ENCODE results near the gene ADAM21. TPM values are rescaled to one million over a fixed set of nuclear protein-coding genes. Genes with fewer than 3 reads are reported as not detected.
"Not testable (repeated sequence)": the region's sequence is repeated elsewhere in the genome, so short reads cannot be mapped to it uniquely, and the experiment has no call there.

The ADAM21 gene
- 0.18 and 0.25 TPM in 2 replicates for total RNA-seq (ENCODE audit: low replicate concordance)

GRCh38 chr14:70451874-70452273 lies at the start of gene ADAM21:
Gene ADAM21, plus strand, starts transcription at chr14:70452174. Its CDS starts 5,326 bp downstream, at chr14:70457500.
- no peak for DNase-seq (ENCODE audit: low read depth)
- TF ChIP-seq CTCF (IDR thresholded peaks at IDR 0.05; ENCODE audit: insufficient read depth, low read length), result no peak
- H3K4me3 ChIP-seq (ENCODE audit: low read depth, low read length), result no peak within 1 kb of the TSS

DNA sequence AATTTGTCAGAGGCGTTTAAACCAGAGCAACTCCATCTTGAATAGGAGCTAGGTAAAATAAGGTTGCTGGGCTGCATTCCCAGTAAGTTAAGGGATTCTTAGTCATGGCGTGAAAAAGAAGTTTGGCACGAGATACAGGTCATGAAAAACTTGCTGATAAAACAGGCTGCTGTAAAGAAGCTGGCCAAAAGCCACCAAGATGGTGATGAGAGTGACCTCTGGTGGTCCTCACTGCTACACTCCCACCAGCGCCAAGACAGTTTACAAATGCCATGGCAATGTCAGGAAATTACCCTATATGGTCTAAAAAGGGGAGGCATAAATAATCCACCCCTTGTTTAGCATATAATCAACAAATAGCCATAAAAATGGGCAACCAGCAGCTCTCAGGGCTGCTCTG lies 48.6 kb upstream of the ADAM21 start:
- DNase-seq (ENCODE audit: low read depth), result peak; percentile 68

DNA sequence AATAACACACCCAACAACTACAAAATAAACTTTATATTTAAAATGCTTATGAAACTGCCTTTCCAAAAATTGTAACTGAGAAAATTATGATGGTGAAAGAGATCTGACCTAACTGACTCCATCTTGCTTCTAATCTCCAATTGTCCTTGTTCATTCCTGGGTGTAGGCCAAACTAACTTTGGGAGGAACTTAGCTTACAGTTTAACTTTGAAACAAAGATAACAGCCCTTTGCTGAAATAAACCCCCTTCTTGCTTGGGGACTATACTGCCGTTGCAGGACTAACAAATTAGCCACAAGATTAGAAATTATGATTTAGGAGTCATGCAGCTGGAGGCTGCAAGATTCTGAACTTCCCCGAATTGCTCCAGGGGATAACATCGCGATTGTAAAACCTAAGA lies 45.8 kb upstream of the ADAM21 start:
- DNase-seq (ENCODE audit: low read depth); H3K4me3 ChIP-seq (ENCODE audit: low read depth, low read length): not testable (repeated sequence)

More for the DNA sequence above, 48.6 kb upstream of the ADAM21 start:
- H3K4me3 ChIP-seq (ENCODE audit: low read depth, low read length), result not testable (repeated sequence)

DNA sequence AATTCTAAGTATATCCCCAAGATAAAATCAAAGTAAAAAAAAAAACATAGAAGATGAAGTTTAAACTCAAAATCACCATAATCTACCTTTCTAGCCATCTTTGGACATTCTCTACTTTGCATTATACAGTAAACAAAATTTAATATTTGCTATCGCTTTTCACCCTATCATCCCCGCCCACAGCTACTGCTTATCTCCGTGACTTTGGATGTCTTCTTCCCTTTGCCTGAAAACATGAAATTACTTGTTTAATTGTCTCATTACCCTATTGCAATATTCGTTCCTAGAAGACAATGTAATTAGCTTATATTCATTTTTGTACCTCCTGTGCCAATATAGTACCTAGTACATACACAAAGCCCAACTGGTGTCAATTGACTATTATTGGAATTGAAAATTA lies 44.4 kb upstream of the ADAM21 start:
- no peak for DNase-seq (ENCODE audit: low read depth)
- no peak for TF ChIP-seq CTCF (IDR thresholded peaks at IDR 0.05; ENCODE audit: insufficient read depth, low read length)
- no peak overlapping the region for H3K4me3 ChIP-seq (ENCODE audit: low read depth, low read length)

- no peak for DNase-seq (ENCODE audit: low read depth)
- peak overlapping the region; percentile 74 for H3K4me3 ChIP-seq (ENCODE audit: low read depth, low read length)
- TF ChIP-seq CTCF (IDR thresholded peaks at IDR 0.05; ENCODE audit: insufficient read depth, low read length), result no peak
These were observed 36.2 kb upstream of the ADAM21 start for GRCh38 chr14:70415788-70416187.

DNA sequence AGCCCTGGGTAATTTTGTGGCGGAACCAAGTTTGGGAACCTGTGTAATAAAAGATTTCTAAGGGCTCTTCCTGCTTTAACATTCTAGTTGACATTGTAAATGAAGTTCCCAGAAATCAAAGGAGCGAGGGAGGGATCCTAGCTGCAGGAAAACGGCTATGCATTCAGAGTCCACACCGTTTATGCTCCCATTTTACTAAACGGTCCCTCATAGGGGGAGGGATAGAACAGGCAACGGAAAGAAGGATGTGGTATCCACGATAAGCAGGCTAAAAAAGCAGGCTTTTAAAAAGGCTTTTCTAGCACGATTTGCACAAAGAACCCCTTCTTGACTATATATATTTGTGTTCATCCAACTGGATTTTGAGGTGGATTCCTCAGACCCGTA lies 35.6 kb upstream of the ADAM21 start:
- DNase-seq (ENCODE audit: low read depth), result peak; percentile 27
- no peak for TF ChIP-seq CTCF (IDR thresholded peaks at IDR 0.05; ENCODE audit: insufficient read depth, low read length)

GRCh38 chr14:70416725-70417349 lies 35.1 kb upstream of the ADAM21 start, which contains the start of gene SYNJ2BP:
Gene SYNJ2BP, minus strand, starts transcription at chr14:70417090. Its CDS starts 127 bp downstream, at chr14:70416963.
- peak within 1 kb of the TSS; percentile 74 for H3K4me3 ChIP-seq (ENCODE audit: low read depth, low read length)
- peak; percentile 69 for DNase-seq (ENCODE audit: low read depth)
- TF ChIP-seq CTCF (IDR thresholded peaks at IDR 0.05; ENCODE audit: insufficient read depth, low read length), result no peak

More for the DNA sequence above, 35.6 kb upstream of the ADAM21 start:
- peak overlapping the region; percentile 74 for H3K4me3 ChIP-seq (ENCODE audit: low read depth, low read length)

DNA sequence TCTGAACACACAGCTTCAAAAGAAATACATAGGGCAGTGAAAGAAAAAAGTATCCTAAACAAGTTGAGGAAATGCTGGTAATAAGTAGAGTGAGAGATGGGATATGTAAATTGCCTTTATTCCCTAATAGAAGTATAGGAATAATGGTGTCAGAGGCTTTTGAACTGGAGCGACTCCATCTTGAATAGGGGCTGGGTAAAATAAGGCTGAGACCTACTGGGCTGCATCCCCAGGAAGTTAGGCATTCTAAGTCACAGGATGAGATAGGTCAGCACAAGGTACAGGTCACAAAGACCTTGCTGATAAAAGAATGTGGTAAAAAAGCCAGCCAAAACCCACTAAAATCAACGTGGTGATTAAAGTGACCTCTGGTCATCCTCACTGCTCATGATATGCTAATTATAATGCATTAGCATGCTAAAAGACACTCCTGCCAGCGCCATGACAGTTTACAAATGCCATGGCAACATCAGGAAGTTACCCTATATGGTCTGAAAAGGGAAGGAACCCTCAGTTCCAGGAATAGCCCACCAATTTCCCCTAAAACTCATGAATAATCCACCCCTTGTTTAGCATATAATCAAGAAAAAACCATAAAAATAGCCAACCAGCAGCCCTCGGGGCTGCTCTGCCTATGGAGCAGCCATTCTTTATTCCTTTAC lies 32.6 kb upstream of the ADAM21 start:
- not testable (repeated sequence) for DNase-seq (ENCODE audit: low read depth); H3K4me3 ChIP-seq (ENCODE audit: low read depth, low read length)

Data from fibroblast of the aortic adventitia (primary cell).